ENCODE data around the gene LAT. TPM values are rescaled to one million over a fixed set of nuclear protein-coding genes. Genes with fewer than 3 reads are reported as not detected.

Gene LAT
- total and polyA plus RNA-seq, 8 donors, result 1.3 to 26.8 (median 7.3) TPM; not detected in 1

DNA sequence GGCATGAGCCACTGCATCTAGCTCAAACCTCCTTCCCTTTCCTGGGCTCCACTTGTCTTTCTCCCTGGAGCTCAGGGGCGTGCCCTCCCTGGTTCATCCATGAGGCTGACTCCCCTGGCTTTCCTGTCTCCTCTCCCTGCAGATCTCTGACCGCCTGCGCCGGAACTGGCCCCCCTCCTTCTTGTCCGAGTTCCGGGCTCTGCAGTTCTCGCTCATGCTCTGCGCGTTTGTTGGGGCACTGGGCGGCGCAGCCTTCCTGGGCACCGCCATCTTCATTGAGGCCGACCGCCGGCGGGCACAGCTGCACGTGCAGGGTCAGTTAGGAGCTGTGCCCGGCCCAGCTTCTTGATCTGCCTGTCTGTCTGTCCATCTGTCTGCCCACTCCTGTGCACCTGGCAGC is 1.2 kb upstream of the LAT start:
- 89 to 98% (median 92%) methylated on average over 17 to 18 of the region's 18 CpGs for WGBS, 5 donors
- peaks cover 0 to 10% (median 0%) of the 10 kb centered on the region in 4 donors for H3K4me1 ChIP-seq

DNA sequence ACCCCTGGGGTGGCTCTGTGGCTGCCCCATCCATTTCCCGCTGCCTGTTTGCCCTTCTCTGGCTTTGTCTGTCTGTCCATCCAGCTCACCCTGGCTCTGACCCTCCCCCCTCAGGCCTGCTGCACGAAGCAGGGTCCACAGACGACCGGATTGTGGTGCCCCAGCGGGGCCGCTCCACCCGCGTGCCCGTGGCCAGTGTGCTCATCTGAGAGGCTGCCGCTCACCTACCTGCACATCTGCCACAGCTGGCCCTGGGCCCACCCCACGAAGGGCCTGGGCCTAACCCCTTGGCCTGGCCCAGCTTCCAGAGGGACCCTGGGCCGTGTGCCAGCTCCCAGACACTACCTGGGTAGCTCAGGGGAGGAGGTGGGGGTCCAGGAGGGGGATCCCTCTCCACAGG is 761 bp upstream of the LAT start:
- WGBS, 5 donors, result 58 to 100% (median 76%) methylated on average over 1 to 12 of the region's 12 CpGs
- peak overlapping the region in 2 of 4 donors; percentile 31 to 37 for H3K4me3 ChIP-seq

More for the DNA sequence above, 1.2 kb upstream of the LAT start:
- no peak for DNase-seq
- intact Hi-C loops (cut with DNase I; ENCODE audit: low total_unique reads), result no loop called here
- H3K36me3 ChIP-seq, result peaks cover 66 to 100% (median 100%) of the 10 kb centered on the region in 4 donors
- peaks cover 0 to 12% (median 3%) of the 10 kb centered on the region in 4 donors for H3K9me3 ChIP-seq
- H3K4me3 ChIP-seq, result no peak overlapping the region
- H3K27ac ChIP-seq, result peak overlapping the region in 2 of 5 donors; percentile 46 to 71
- TF ChIP-seq EP300 (IDR thresholded peaks at IDR 0.05) (no peak), POLR2AphosphoS5 (IDR thresholded peaks at IDR 0.05) (no peak), POLR2A (IDR thresholded peaks at IDR 0.05) (no peak)
- TF ChIP-seq, protein P1, sequence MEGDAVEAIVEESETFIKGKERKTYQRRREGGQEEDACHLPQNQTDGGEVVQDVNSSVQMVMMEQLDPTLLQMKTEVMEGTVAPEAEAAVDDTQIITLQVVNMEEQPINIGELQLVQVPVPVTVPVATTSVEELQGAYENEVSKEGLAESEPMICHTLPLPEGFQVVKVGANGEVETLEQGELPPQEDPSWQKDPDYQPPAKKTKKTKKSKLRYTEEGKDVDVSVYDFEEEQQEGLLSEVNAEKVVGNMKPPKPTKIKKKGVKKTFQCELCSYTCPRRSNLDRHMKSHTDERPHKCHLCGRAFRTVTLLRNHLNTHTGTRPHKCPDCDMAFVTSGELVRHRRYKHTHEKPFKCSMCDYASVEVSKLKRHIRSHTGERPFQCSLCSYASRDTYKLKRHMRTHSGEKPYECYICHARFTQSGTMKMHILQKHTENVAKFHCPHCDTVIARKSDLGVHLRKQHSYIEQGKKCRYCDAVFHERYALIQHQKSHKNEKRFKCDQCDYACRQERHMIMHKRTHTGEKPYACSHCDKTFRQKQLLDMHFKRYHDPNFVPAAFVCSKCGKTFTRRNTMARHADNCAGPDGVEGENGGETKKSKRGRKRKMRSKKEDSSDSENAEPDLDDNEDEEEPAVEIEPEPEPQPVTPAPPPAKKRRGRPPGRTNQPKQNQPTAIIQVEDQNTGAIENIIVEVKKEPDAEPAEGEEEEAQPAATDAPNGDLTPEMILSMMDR (IDR thresholded peaks at IDR 0.05), result no peak
- H3K27me3 ChIP-seq, result no peaks in the 10 kb centered on the region

DNA sequence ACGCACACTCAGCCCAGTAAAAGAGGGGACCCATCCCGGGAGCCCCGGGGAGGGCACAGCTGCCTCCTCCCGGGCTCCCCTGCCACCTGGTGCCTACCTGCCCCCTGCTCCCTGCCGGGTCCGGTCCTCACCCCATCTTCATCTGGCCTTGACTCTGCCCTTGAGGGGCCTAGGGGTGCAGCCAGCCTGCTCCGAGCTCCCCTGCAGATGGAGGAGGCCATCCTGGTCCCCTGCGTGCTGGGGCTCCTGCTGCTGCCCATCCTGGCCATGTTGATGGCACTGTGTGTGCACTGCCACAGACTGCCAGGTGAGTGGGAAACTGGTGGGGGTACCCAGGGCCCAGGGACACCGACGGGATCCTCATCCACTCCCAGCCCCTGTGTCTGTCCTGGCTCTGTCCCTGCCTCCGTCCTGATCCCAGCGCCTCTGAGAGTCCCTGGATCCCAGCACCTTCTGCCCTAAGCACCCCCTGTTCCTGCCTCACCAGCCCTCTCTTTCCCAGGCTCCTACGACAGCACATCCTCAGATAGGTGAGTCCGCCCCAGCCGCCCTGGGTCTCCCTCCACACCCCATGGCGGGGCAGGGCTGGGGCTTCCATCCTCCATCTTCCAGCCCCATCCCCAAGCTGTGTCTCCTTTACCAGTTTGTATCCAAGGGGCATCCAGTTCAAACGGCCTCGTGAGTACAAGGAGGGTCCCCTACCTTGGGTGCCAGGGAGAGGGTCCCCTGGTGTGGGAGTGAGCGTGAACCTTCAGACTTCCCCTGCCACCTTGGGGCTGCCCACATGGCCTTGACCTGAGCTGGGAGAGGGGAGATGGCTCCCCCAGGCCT is 574 bp downstream of the LAT start:
- no peaks in the 10 kb centered on the region for H3K27me3 ChIP-seq
- intact Hi-C loops (cut with DNase I; ENCODE audit: low total_unique reads), result no loop called here
- peaks cover 0 to 12% (median 3%) of the 10 kb centered on the region in 4 donors for H3K9me3 ChIP-seq
- peaks cover 0 to 10% (median 0%) of the 10 kb centered on the region in 4 donors for H3K4me1 ChIP-seq
- peak overlapping the region; percentile 23 to 37 (median 30) for H3K4me3 ChIP-seq
- no peak for DNase-seq
- peaks cover 59 to 100% (median 100%) of the 10 kb centered on the region in 4 donors for H3K36me3 ChIP-seq
- 74 to 86% (median 76%) methylated on average over 15 to 19 of the region's 19 CpGs for WGBS, 5 donors
- peak overlapping the region; percentile 10 to 71 (median 50) for H3K27ac ChIP-seq
- TF ChIP-seq POLR2A (IDR thresholded peaks at IDR 0.05), result no peak
- TF ChIP-seq, protein P1 (IDR thresholded peaks at IDR 0.05), result no peak
- TF ChIP-seq EP300 (IDR thresholded peaks at IDR 0.05), result no peak
- TF ChIP-seq POLR2AphosphoS5 (IDR thresholded peaks at IDR 0.05), result no peak

More for the DNA sequence above, 761 bp upstream of the LAT start:
- peak overlapping the region; percentile 24 to 71 (median 50) for H3K27ac ChIP-seq
- no peak for DNase-seq
- peaks cover 0 to 10% (median 0%) of the 10 kb centered on the region in 4 donors for H3K4me1 ChIP-seq
- H3K9me3 ChIP-seq, result peaks cover 0 to 12% (median 3%) of the 10 kb centered on the region in 4 donors
- TF ChIP-seq, protein P1 (IDR thresholded peaks at IDR 0.05), result no peak
- TF ChIP-seq POLR2AphosphoS5 (IDR thresholded peaks at IDR 0.05) (no peak), EP300 (IDR thresholded peaks at IDR 0.05) (no peak), POLR2A (IDR thresholded peaks at IDR 0.05) (no peak)
- H3K36me3 ChIP-seq, result peaks cover 66 to 100% (median 100%) of the 10 kb centered on the region in 4 donors
- no peaks in the 10 kb centered on the region for H3K27me3 ChIP-seq
- intact Hi-C loops (cut with DNase I; ENCODE audit: low total_unique reads), result no loop called here

DNA sequence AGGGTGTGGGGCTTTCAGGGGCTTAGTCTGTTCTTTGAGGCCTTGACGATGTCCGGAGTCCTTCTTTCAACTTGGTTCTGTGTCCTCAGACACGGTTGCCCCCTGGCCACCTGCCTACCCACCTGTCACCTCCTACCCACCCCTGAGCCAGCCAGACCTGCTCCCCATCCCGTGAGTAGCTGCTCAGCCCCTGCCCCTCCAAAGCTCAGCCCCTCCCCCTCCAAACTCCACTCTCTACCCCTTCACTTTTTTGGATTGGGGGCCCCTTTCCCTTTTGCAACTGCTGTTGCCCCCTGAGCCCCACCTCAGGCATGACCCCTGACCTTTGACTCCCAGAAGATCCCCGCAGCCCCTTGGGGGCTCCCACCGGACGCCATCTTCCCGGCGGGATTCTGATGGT is 1.2 kb downstream of the LAT start:
- no peak for DNase-seq
- H3K4me1 ChIP-seq, result peaks cover 0 to 10% (median 0%) of the 10 kb centered on the region in 4 donors
- peak overlapping the region; percentile 11 to 37 (median 22) for H3K4me3 ChIP-seq
- H3K27me3 ChIP-seq, result no peaks in the 10 kb centered on the region
- H3K36me3 ChIP-seq, result peaks cover 55 to 98% (median 97%) of the 10 kb centered on the region in 4 donors
- H3K9me3 ChIP-seq, result peaks cover 0 to 12% (median 3%) of the 10 kb centered on the region in 4 donors
- peak overlapping the region in 2 of 5 donors; percentile 46 to 71 for H3K27ac ChIP-seq
- intact Hi-C loops (cut with DNase I; ENCODE audit: low total_unique reads), result no loop called here
- TF ChIP-seq EP300 (IDR thresholded peaks at IDR 0.05) (no peak), POLR2A (IDR thresholded peaks at IDR 0.05) (no peak), POLR2AphosphoS5 (IDR thresholded peaks at IDR 0.05) (no peak)
- TF ChIP-seq, protein P1 (IDR thresholded peaks at IDR 0.05), result no peak
- 86 to 99% (median 91%) methylated on average over 9 of the region's 9 CpGs for WGBS, 5 donors

Measured in stomach (tissue), 9 donors.